GM06990 (cell line): Measurements from ENCODE around the gene KIAA1671.
A peak's percentile ranks its signal among the peaks of the same experiment; 100 is the strongest.

ENCODE experiments used
- DNase-seq: peaks from one replicate; pipeline ENCODE4 v3.0.0-alpha.2; 2011; ENCODE audit not compliant: insufficient read length; ENCODE audit errors: extremely low read depth
- H3K27me3 ChIP-seq: replicated peaks from 2 replicates; pipeline ENCODE4 v1.6.0; 2011; ENCODE audit warnings: low read length; ENCODE audit not compliant: control insufficient read depth, insufficient read depth
- H3K36me3 ChIP-seq: 2 replicates; pipeline ENCODE4 v1.5.1; 2011; ENCODE audit warnings: low read length; ENCODE audit not compliant: control insufficient read depth, insufficient read depth
- H3K4me3 ChIP-seq: replicated peaks from 2 replicates; pipeline ENCODE4 v1.5.1; 2011; ENCODE audit warnings: low read depth, mild to moderate bottlenecking, control low read depth, low read length
- TF ChIP-seq, protein P1 (sequence below): IDR thresholded peaks from 2 replicates; pipeline ENCODE4 v1.5.1; 2011; ENCODE audit warnings: low read length, control low read depth, mild to moderate bottlenecking, inconsistent platforms; ENCODE audit not compliant: insufficient read depth, poor library complexity, severe bottlenecking

The KIAA1671 gene

DNA sequence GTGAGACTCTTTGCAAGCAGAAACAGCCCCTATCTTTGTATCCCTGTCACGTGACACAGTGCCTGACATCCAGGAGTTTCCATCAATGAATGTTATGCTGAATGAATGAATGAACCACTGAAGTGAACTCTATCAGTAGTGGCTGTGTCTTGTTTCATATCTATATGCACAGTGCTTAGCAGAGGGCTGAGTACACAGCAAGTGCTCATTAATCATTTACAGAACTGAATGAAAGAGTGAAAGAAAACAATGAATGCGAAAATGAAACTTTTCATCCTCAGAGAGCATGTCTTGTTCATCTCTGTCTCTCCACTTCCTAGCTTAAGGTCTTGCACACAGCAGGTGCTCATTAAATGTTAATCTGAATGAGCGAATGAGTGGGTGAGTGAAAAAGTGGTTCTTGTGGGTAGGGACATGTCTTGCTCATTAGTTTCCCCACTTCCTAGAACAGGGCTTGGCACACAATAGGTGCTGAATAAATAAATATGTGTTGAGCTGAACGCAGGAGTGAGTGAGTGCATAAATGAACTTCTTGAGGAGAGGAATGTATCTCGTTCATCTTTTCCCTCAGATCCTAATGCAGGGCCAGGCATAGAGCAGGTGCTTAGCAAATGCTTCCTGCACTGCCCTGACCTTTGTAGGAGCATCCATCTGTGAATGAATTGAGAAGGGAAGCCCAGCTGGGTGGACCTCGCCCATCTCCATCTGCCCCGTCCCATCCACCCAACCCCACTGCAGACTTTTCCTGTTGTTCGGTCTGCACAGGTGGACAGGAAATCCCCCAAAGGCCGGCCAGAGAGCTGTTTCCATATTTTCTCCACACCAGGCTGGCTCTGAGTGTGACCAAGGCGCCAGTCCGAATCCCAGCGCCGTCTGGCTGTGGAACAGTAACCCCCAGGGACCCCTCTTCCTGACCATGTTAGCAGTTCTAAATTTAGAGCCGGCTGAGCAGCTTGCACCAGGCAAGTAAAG lies 133.7 kb downstream of the KIAA1671 start:
- no peak overlapping the region for H3K4me3 ChIP-seq

DNA sequence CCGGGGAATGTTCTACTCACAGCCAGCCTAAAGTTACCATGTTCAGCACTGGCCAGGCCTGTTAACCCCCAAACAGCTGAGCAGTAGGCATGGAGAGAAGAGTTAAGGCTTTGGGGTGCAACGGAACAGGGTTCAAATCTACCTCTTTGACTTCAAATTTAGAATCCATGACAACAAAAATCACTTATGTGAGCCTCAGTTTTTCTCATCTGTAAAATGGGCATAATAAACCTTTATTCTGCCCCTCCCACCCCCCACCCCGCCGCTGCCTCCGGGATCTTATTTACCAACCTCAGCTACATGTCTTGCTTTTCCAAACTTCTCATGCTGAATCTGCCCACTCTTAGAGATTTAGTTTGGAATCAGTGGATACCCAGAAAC lies 134.4 kb downstream of the KIAA1671 start:
- Histone ChIP-seq H3K36me3 (no peaks in the 10 kb centered on the region), H3K27me3 (no peaks in the 10 kb centered on the region), H3K4me3 (no peak overlapping the region)
- no peak for DNase-seq
- TF ChIP-seq, protein P1, sequence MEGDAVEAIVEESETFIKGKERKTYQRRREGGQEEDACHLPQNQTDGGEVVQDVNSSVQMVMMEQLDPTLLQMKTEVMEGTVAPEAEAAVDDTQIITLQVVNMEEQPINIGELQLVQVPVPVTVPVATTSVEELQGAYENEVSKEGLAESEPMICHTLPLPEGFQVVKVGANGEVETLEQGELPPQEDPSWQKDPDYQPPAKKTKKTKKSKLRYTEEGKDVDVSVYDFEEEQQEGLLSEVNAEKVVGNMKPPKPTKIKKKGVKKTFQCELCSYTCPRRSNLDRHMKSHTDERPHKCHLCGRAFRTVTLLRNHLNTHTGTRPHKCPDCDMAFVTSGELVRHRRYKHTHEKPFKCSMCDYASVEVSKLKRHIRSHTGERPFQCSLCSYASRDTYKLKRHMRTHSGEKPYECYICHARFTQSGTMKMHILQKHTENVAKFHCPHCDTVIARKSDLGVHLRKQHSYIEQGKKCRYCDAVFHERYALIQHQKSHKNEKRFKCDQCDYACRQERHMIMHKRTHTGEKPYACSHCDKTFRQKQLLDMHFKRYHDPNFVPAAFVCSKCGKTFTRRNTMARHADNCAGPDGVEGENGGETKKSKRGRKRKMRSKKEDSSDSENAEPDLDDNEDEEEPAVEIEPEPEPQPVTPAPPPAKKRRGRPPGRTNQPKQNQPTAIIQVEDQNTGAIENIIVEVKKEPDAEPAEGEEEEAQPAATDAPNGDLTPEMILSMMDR, result no peak

More for the DNA sequence above, 133.7 kb downstream of the KIAA1671 start:
- peak; percentile 41 for DNase-seq
- TF ChIP-seq, protein P1, result no peak
- no peaks in the 10 kb centered on the region for H3K36me3 ChIP-seq
- H3K27me3 ChIP-seq, result no peaks in the 10 kb centered on the region

DNA sequence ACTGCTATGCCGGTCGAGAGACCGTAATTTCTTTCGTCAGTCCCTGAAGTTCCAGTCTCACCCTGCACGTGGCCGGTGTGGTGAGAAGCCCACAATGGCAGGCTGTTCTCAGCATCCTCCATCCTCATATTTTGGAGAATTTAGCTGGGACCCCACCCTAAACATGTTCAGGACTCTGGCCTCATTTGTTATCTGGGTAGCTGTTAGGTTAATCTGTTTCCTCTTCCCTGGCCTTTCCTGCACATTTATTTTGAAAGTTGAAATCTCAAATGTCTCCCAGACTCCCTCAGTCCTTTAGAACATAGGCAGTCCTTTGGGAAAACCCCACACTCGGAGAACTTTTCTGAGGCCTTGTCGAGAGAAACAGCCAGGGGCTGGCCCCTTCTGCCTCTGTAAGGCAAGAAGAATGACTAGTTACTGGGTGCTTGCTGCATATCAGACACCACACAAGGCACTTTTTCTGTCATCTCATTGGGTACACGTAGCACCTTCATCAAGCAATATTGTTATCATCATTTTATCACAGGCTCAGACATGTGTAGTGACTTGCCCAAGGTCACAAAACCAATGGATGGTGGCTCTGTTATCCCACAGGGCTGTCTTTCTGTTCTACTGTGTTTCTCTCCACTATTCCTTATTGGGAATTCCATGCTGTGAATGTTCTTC lies 137.8 kb downstream of the KIAA1671 start:
- DNase-seq, result no peak
- TF ChIP-seq, protein P1, result no peak
- Histone ChIP-seq H3K36me3 (no peaks in the 10 kb centered on the region), H3K27me3 (no peaks in the 10 kb centered on the region), H3K4me3 (no peak overlapping the region)

DNA sequence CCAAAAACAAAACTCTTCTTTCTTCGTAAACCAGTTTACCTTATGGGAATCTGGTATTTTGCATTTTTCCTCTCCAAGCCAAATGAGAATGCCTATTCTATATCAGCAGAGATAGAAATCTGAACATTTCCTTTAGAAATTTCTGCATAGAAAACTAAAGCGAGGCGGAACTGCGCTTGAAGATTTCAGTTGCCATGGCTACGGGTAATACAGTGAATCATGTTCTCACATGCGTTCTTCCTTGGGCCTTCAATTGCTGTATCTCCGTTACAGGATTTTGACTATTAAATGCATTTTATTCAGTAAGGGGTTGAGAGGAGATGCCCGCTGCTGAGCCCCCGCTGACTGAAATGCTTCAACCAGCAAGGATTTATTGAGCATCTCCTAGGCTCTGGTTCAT lies 138.9 kb downstream of the KIAA1671 start:
- H3K36me3 ChIP-seq, result no peaks in the 10 kb centered on the region
- TF ChIP-seq, protein P1, result no peak
- peaks cover 1% of the 10 kb centered on the region; the same call in 1 of the 2 replicates for H3K27me3 ChIP-seq
- H3K4me3 ChIP-seq, result no peak overlapping the region
- no peak for DNase-seq

DNA sequence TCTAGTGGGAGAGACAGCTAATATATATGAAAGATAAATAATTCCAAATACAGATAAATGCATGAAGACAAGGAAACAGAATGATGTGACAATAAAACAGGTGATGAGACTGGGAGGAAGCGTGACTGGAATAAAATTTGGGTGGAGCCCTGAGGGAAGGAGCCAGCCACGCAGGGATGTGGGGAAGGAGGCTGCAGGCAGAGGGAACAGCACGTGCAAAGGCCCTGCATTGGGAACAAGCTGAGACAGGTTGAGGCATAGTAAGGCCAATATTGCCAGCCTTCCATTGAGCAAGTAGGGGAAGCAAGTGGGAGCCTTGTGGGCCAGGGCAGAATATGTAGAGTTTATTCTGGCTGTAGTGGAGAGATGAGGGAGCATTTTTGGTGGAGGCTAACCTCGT lies 139.6 kb downstream of the KIAA1671 start:
- peaks cover 1% of the 10 kb centered on the region; the same call in 1 of the 2 replicates for H3K27me3 ChIP-seq
- H3K36me3 ChIP-seq, result no peaks in the 10 kb centered on the region
- DNase-seq, result no peak
- H3K4me3 ChIP-seq, result no peak overlapping the region
- TF ChIP-seq, protein P1, result no peak
